ENCODE data around the gene ACVR2B. TPM values are rescaled to one million over a fixed set of nuclear protein-coding genes. Genes with fewer than 3 reads are reported as not detected.

The ACVR2B gene
- total RNA-seq (2013; cell fraction: nucleolus; rRNA removed) = 32.6 and 35.1 TPM in 2 replicates
- 1.4 and 1.5 TPM in 2 replicates for total RNA-seq (2014; rRNA removed)
- 1.4 and 1.7 TPM in 2 replicates for total RNA-seq (2014; rRNA removed; fragmentation: Illumina TruSeq; extraction: Trizol)
- total RNA-seq (2021) = 2.4 and 3.2 TPM in 2 replicates
- 0.96 TPM for polyA plus RNA-seq (2011; ENCODE audit: low read depth)
- polyA plus RNA-seq (2011; rRNA removed) = 2.9 TPM in 2 replicates
- polyA plus RNA-seq (2011; cell fraction: cytosol; rRNA removed) = 2.4 and 3.1 TPM in 2 replicates
- polyA plus RNA-seq (2011; cell fraction: nucleus; rRNA removed) = 5.1 and 5.4 TPM in 2 replicates
- polyA plus RNA-seq (2012) = 0.97 and 1.5 TPM in 2 replicates
- 0.85 and 1.2 TPM in 2 replicates for polyA plus RNA-seq (2014; fragmentation: Illumina TruSeq; extraction: Trizol)
- under 1 TPM; 0.27 to 0.29 TPM for polyA plus RNA-seq (2014; fragmentation: Nextera tagmentation; extraction: Ambion mirVana)
- polyA plus RNA-seq (2014; rRNA removed) = 0.70 and 0.87 TPM in 2 replicates
- 1 to 10 TPM in 1 of 2 experiments, under 1 TPM in 1; 0.76 to 1.2 TPM for polyA plus RNA-seq (2016; fragmentation: Nextera tagmentation; extraction: Ambion mirVana)
- 13.1 and 14.3 TPM in 2 replicates for polyA minus RNA-seq (2011; rRNA and poly(A)+ RNA removed)
- polyA minus RNA-seq (2011; cell fraction: cytosol; rRNA and poly(A)+ RNA removed) = 3.2 and 3.6 TPM in 2 replicates
- polyA minus RNA-seq (2011; cell fraction: nucleus; rRNA and poly(A)+ RNA removed) = 6.3 and 10.2 TPM in 2 replicates
- percentile 63 among the genes with signal in this experiment for Bru-seq, nascent RNA
- BruChase-seq, experiment 1, labeled RNA remaining after a 6-hour chase = percentile 75 among the genes with signal in this experiment
- percentile 79 among the genes with signal in this experiment for BruChase-seq, experiment 2, labeled RNA remaining after a 2-hour chase
- long read RNA-seq, experiment 1 = 0 reads
- long read RNA-seq, experiment 2, partial matches to known transcripts = 0 of 2 reads
- long read RNA-seq, experiment 2, other reads (novel, unspliced or antisense) = 2 of 2 reads

DNA sequence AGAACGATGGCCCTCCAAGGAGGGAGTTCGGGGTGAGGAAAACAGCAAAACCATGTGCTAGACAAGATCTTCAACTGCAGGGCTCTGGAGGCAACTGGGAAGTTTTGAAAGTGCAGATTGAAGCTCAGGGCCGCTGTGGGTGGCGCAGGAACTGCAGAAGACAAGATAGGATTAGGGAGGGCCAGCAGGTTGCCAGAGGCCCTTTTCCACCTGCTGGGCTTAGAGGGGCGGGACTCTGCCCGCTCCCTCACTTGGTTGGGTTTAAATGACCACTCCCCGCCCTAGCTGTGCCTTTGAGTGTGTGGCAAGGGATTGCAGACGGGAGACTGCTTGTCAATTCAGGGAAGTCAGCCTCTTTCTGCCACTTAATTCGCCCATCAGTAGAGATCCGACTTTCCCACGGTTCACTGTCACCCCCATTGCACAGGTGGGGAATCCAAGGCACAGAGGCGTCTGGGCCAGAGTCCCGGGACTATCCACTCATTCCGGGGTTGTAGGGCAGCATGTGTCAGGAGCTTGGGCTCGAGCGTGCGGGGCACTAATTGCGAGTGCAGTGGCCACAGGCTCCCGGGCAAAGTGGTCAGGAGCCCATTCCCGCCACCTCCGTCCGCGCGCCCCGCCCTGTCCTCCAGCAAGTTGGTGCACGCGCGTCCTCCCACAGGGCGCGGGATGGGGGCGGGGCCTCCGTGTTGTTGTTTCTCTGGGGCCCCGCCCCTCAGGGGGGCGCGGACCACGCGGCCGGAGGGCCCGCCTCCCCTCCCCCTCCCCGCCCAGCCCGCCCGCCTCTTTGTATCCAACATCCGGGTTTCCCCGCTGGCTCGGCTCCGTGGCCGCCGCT is at the start of gene ACVR2B:
TSS of gene ACVR2B (plus strand) at position 816 of the 838 bp plus-strand sequence. CDS start 433 bp downstream, outside the sequence.
- DNase-seq (ENCODE audit: low read depth, low spot score) (no peak), FAIRE-seq (no peak), ATAC-seq (peak; percentile 71)
- ChIA-PET CTCF (interaction anchor here (0.6 kb wide), 1 partner anchor 1857 kb away, joined by 3 read pairs; no protein-coding TSS in a partner anchor), POLR2A (no interaction called here), SMC1A (ENCODE audit: uncharacterized antibody, unreplicated experiment) (interaction anchor here (2.0 kb wide), 1 partner anchor 106 kb away, joined by 6 read pairs; the partner anchor contains the start of gene XYLB), RAD21 (ENCODE audit: unreplicated experiment) (interaction anchor here (0.9 kb wide), 1 partner anchor 107 kb away, joined by 4 read pairs; the partner anchor contains the start of gene XYLB)
- no peak within 1 kb of the TSS; the same call in 1 of the 2 replicates for H3K27ac ChIP-seq (ENCODE audit: control insufficient read depth, insufficient read depth)
- H3K36me3 ChIP-seq (ENCODE audit: control insufficient read depth in 2 of 2, insufficient read depth in 2 of 2, low read length in 1 of 2) = no peaks in the 10 kb centered on the region
- H3K79me2 ChIP-seq (ENCODE audit: control insufficient read depth, insufficient read depth, low read length) = no peaks in the 10 kb centered on the region; the same call in 1 of the 2 replicates
- peaks cover 15% of the 10 kb centered on the region for H3K4me1 ChIP-seq (ENCODE audit: control insufficient read depth, insufficient read depth, low read length)
- BruUV-seq (replicated peaks) = no TSS peak
- TF ChIP-seq YY1 (IDR thresholded peaks at IDR 0.05; ENCODE audit: low read depth, low read length) (peak; percentile 77), RB1 (IDR thresholded peaks at IDR 0.05; ENCODE audit: borderline replicate concordance) (peak; percentile 79; the same call in 1 of the 2 replicates), SMAD1 (IDR thresholded peaks at IDR 0.05; ENCODE audit: low read depth, partially characterized antibody) (no peak), FOXK2 (IDR thresholded peaks at IDR 0.05) (peak; percentile 73), POLR2AphosphoS5 (IDR thresholded peaks at IDR 0.05; ENCODE audit: low read length) (no peak), RCOR1 (conservative IDR thresholded peaks at IDR 0.05; ENCODE audit: low read depth, low read length) (no peak), MXI1 (IDR thresholded peaks at IDR 0.05; ENCODE audit: low read depth, low read length) (peak; percentile 45; the same call in 1 of the 2 replicates), SIN3A (IDR thresholded peaks at IDR 0.05; ENCODE audit: low read depth, low read length) (peak; percentile 57; the same call in 1 of the 2 replicates), BHLHE40 (IDR thresholded peaks at IDR 0.05; ENCODE audit: borderline replicate concordance in 1 of 2, low read depth in 2 of 2, low read length in 1 of 2) (peak; percentile 69 to 84), IKZF1 (conservative IDR thresholded peaks at IDR 0.05) (peak; percentile 8)
- TF ChIP-seq, protein P1, sequence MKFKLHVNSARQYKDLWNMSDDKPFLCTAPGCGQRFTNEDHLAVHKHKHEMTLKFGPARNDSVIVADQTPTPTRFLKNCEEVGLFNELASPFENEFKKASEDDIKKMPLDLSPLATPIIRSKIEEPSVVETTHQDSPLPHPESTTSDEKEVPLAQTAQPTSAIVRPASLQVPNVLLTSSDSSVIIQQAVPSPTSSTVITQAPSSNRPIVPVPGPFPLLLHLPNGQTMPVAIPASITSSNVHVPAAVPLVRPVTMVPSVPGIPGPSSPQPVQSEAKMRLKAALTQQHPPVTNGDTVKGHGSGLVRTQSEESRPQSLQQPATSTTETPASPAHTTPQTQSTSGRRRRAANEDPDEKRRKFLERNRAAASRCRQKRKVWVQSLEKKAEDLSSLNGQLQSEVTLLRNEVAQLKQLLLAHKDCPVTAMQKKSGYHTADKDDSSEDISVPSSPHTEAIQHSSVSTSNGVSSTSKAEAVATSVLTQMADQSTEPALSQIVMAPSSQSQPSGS (IDR thresholded peaks at IDR 0.05; ENCODE audit: low read length) = no peak
- TF ChIP-seq, protein P2, sequence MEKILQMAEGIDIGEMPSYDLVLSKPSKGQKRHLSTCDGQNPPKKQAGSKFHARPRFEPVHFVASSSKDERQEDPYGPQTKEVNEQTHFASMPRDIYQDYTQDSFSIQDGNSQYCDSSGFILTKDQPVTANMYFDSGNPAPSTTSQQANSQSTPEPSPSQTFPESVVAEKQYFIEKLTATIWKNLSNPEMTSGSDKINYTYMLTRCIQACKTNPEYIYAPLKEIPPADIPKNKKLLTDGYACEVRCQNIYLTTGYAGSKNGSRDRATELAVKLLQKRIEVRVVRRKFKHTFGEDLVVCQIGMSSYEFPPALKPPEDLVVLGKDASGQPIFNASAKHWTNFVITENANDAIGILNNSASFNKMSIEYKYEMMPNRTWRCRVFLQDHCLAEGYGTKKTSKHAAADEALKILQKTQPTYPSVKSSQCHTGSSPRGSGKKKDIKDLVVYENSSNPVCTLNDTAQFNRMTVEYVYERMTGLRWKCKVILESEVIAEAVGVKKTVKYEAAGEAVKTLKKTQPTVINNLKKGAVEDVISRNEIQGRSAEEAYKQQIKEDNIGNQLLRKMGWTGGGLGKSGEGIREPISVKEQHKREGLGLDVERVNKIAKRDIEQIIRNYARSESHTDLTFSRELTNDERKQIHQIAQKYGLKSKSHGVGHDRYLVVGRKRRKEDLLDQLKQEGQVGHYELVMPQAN (conservative IDR thresholded peaks at IDR 0.05) = 0 out of 2 replicates have a peak, but pooled peaks have one; percentile 29
- H3K9ac ChIP-seq (ENCODE audit: control insufficient read depth, insufficient read depth, low read length) = peak within 1 kb of the TSS; percentile 67
- H4K20me1 ChIP-seq (ENCODE audit: control insufficient read depth, insufficient read depth) = peaks cover 4% of the 10 kb centered on the region; the same call in 1 of the 2 replicates
- no peaks in the 10 kb centered on the region; the same call in 2 of the 3 replicates for H3K9me3 ChIP-seq (replicated peaks; ENCODE audit: control insufficient read depth, insufficient read depth, low read length)
- peak within 1 kb of the TSS; percentile 99 for H3K4me2 ChIP-seq (ENCODE audit: control insufficient read depth, insufficient read depth)
- H3K27me3 ChIP-seq (replicated peaks in 1 of 2; ENCODE audit: control insufficient read depth in 2 of 2, insufficient read depth in 2 of 2, low read length in 1 of 2) = no peaks in the 10 kb centered on the region; a peak in 1 of 4 replicates
- in situ Hi-C loops (cut with MboI) = no loop called here
- intact Hi-C loops (cut with micrococcal nuclease; ENCODE audit: unreplicated experiment) = no loop called here
- H3K4me3 ChIP-seq = peak within 1 kb of the TSS; percentile 65
- peak within 1 kb of the TSS; percentile 81 for H2AFZ ChIP-seq (ENCODE audit: control insufficient read depth, low read depth, low read length)
- WGBS (ENCODE audit: insufficient coverage, insufficient replicate concordance, low lambda C conversion rate, missing lambda C conversion rate) = 14% methylated on average over 28 of the region's 48 CpGs
